ENCODE measurements around the gene COX6A2.

COX6A2 gene

GRCh38 chr16:31428279-31428597 is at the start of gene COX6A2:
Gene COX6A2 (minus strand): TSS chr16:31428360. CDS start chr16:31428325, 35 bp downstream.
- Mint-ChIP-seq H3K27me3 (peaks cover 28 to 31% of the 10 kb centered on the region in 2 donors), H3K4me3 (peak within 1 kb of the TSS in 1 of 2 donors; percentile 69), H3K36me3 (no peaks in the 10 kb centered on the region), H3K4me1 (peaks cover 0 to 8% of the 10 kb centered on the region in 2 donors), H3K27ac (no peak within 1 kb of the TSS), H3K9me3 (no peaks in the 10 kb centered on the region)
- DNase-seq, result no peak
- ATAC-seq (replicated peaks), result no peak

DNA sequence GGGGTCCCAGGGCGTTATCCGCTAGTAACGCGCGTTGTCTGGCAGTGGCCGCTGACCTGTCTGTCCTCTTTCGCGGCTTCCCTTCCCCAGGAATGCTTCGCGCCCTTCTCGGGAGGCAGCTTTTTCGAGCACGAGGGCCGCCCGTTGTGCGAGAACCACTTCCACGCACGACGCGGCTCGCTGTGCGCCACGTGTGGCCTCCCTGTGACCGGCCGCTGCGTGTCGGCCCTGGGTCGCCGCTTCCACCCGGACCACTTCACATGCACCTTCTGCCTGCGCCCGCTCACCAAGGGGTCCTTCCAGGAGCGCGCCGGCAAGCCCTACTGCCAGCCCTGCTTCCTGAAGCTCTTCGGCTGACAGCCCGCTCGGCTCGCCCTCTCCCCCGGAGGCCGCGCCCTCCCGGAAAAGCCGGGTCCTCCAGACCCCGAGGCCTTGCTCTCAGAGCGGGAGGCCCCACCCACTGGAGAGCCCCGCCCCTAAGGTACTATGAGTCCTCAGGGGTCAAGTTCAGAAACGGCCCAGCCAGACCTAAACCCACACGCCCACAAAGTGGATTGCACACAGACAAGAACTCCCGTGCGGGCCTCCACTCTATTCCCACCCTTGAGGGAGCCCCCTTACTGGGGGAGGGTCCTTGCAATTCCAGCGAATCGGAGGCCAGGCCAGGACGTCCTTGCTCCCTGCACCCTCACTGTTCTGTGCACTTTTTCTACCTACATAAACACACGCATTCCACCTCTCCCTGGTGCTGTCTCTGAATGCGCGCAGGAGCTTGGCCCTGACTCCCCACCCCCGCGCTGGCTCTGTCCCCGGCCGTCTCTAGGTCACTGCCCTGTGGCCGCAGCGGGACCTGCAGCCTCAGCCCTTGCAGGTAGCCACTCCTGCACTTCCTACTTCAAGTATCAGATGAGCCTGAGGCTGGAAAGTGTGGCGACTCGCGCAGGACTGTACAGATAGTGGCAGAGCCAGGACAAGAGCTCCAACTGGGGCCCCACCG is 49.4 kb upstream of the COX6A2 start:
- DNase-seq, result no peak
- peaks cover 0 to 5% of the 10 kb centered on the region in 2 donors for H3K9me3 Mint-ChIP-seq
- peaks cover 38 to 67% of the 10 kb centered on the region in 2 donors for H3K27me3 Mint-ChIP-seq
- H3K4me1 Mint-ChIP-seq, result peaks cover 21 to 37% of the 10 kb centered on the region in 2 donors
- H3K36me3 Mint-ChIP-seq, result no peaks in the 10 kb centered on the region
- peak overlapping the region; percentile 89 to 96 for H3K4me3 Mint-ChIP-seq
- H3K27ac Mint-ChIP-seq, result peak overlapping the region; percentile 14
- ATAC-seq (replicated peaks), result peak; percentile 38 to 49

DNA sequence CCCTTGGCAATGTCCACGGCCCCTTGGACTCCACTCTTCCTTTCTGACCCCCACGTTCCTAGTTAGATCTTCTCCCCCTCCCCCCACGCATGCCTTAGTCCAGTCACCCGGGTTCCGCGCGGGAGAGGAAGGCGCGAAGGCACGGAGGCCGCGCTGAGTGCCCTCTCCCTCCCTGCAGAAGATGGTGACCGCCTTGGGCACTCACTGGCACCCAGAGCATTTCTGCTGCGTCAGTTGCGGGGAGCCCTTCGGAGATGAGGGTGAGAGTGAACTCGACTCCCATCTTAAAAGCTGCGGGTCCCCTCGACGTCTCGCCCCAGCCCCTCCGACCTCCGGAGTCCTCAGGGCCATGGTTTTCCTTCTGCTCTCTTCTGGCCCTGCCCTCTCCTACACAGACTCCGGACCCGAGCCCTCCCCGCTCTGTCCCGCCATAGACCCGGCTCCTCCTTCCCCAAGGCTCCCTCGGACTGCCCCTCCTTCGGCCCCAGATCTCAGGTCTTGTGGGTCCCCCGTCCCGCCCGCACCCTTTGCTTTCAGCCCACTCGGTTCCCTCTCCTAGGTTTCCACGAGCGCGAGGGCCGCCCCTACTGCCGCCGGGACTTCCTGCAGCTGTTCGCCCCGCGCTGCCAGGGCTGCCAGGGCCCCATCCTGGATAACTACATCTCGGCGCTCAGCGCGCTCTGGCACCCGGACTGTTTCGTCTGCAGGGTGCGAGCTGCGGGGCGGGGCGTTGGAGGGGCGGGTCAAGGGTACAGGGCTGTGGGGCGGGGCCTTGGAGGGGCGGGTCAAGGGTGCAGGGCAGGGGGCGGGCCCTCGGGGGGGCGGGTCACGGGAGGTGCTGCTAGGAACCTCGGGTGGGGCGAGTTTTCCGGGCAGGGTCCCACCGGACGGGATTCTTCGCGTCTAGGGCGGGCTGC is 48.4 kb upstream of the COX6A2 start:
- DNase-seq (peak; percentile 47), ATAC-seq (replicated peaks) (peak; percentile 83 to 89)
- H3K36me3 Mint-ChIP-seq, result no peaks in the 10 kb centered on the region
- H3K27ac Mint-ChIP-seq, result peak overlapping the region; percentile 84
- peaks cover 22 to 44% of the 10 kb centered on the region in 2 donors for H3K4me1 Mint-ChIP-seq
- H3K9me3 Mint-ChIP-seq, result peaks cover 0 to 6% of the 10 kb centered on the region in 2 donors
- peaks cover 31 to 64% of the 10 kb centered on the region in 2 donors for H3K27me3 Mint-ChIP-seq
- peak overlapping the region; percentile 89 to 96 for H3K4me3 Mint-ChIP-seq

DNA sequence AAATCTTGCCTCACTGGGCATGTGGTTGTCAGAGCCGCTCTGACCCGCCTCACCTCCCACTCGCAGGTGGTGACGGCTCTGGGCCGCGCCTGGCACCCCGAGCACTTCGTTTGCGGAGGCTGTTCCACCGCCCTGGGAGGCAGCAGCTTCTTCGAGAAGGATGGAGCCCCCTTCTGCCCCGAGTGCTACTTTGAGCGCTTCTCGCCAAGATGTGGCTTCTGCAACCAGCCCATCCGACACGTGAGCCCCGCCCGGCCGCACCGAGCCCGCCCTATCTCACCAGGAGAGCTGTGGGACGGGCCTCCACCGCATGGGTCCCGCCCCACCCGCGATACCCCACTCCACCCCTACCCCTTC is 47.8 kb upstream of the COX6A2 start:
- peaks cover 37 to 68% of the 10 kb centered on the region in 2 donors for H3K27me3 Mint-ChIP-seq
- peaks cover 27 to 50% of the 10 kb centered on the region in 2 donors for H3K4me1 Mint-ChIP-seq
- DNase-seq (no peak), ATAC-seq (replicated peaks) (no peak)
- no peak overlapping the region for H3K27ac Mint-ChIP-seq
- H3K9me3 Mint-ChIP-seq, result peaks cover 0 to 6% of the 10 kb centered on the region in 2 donors
- H3K36me3 Mint-ChIP-seq, result no peaks in the 10 kb centered on the region
- peak overlapping the region; percentile 89 to 96 for H3K4me3 Mint-ChIP-seq

DNA sequence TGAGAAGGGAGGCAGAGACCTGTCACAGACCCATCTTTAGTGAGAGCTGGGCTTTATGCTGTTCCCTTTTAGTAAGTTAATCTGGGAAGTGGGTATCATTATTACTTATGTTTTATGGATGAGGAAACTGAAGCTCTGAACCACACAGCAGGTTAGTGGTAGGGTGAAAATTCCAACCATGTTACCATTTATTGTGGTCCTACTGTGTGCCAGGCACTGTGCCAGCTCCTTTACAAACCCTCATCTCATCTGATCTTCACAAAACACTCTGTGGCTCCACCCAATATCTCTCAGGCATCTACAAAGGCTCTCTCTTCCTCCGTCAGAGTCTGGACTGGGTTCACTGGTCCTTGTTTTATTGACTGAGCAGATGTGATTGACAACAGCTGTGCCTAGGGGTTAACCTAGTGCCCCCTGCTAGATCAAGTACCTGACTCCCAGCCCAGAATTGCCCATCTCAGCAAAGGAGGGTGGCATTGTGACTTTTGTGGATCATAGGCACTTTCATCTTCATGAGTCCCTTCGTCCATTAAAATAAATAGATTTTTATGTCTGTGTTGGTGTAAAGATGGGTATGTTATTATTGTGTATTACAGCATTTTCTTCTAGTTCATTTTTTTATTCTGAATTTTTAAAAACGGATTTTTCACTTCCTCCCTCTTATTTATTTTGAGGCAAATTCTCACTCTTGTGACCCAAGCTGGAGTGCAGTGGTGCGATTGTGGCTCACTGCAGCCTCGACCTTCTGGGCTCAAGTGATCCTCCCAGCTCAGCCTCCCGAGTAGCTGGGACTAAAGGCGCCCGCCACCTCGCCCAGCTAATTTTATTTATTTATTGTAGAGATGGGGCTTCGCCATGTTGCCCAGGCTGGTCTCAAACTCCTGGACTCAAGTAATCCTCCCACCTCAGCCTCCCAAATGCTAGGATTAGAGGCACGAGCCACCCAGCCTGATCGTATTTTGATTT is 46.9 kb upstream of the COX6A2 start:
- H3K27ac Mint-ChIP-seq, result no peak overlapping the region
- DNase-seq (no peak), ATAC-seq (replicated peaks) (no peak)
- peaks cover 32 to 63% of the 10 kb centered on the region in 2 donors for H3K27me3 Mint-ChIP-seq
- H3K36me3 Mint-ChIP-seq, result no peaks in the 10 kb centered on the region
- no peak overlapping the region for H3K4me3 Mint-ChIP-seq
- peaks cover 28 to 51% of the 10 kb centered on the region in 2 donors for H3K4me1 Mint-ChIP-seq
- peaks cover 0 to 6% of the 10 kb centered on the region in 2 donors for H3K9me3 Mint-ChIP-seq

DNA sequence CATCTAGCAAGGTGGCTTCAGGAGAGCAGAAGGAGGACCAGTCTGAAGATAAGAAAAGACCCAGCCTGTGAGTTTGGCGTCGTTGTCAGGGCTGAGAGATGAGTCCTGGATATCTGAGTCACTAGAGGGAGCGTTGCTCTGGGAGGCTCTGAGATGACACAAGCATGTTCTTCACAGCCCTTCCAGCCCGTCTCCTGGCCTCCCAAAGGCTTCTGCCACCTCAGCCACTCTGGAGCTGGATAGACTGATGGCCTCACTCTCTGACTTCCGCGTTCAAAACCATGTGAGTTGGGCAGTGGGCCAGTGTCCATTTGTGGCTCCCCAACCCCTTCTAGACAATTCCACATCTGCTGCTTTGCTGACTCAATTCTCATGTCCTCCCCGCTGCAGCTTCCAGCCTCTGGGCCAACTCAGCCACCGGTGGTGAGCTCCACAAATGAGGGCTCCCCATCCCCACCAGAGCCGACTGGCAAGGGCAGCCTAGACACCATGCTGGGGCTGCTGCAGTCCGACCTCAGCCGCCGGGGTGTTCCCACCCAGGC is 46.1 kb upstream of the COX6A2 start:
- Mint-ChIP-seq H3K9me3 (peaks cover 0 to 6% of the 10 kb centered on the region in 2 donors), H3K27ac (no peak overlapping the region), H3K4me1 (peaks cover 28 to 51% of the 10 kb centered on the region in 2 donors), H3K4me3 (no peak overlapping the region), H3K27me3 (peaks cover 27 to 55% of the 10 kb centered on the region in 2 donors), H3K36me3 (no peaks in the 10 kb centered on the region)
- DNase-seq, result no peak
- ATAC-seq (replicated peaks), result no peak

DNA sequence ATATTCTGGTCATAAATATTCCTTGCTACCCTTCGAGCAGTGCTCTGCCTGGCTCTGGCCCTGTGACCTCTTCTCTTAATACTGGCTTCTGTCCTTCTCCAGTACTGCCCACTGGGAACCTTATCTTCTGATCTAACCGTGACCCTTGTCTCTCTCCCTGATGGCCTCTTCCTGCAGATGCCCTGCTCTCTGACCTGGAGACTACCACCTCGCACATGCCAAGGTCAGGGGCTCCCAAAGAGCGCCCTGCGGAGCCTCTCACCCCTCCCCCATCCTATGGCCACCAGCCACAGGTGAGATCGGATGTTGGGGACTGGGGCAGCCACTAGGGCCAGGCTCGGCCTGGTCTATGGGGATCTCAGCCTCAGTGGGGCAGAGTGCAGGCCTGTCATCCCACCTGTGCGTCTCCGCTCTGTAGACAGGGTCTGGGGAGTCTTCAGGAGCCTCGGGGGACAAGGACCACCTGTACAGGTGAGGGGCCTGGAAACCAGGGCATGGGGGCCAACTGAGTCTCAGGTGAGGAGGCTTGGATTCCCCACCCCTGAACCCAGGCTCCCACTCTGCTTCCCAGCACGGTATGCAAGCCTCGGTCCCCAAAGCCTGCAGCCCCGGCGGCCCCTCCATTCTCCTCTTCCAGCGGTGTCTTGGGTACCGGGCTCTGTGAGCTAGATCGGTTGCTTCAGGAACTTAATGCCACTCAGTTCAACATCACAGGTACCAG is 45.3 kb upstream of the COX6A2 start:
- Mint-ChIP-seq H3K27ac (no peak overlapping the region), H3K27me3 (peaks cover 27 to 55% of the 10 kb centered on the region in 2 donors), H3K4me1 (peaks cover 28 to 51% of the 10 kb centered on the region in 2 donors), H3K4me3 (peak overlapping the region in 1 of 2 donors; percentile 21), H3K9me3 (peaks cover 0 to 6% of the 10 kb centered on the region in 2 donors), H3K36me3 (no peaks in the 10 kb centered on the region)
- no peak for DNase-seq
- ATAC-seq (replicated peaks), result no peak

DNA sequence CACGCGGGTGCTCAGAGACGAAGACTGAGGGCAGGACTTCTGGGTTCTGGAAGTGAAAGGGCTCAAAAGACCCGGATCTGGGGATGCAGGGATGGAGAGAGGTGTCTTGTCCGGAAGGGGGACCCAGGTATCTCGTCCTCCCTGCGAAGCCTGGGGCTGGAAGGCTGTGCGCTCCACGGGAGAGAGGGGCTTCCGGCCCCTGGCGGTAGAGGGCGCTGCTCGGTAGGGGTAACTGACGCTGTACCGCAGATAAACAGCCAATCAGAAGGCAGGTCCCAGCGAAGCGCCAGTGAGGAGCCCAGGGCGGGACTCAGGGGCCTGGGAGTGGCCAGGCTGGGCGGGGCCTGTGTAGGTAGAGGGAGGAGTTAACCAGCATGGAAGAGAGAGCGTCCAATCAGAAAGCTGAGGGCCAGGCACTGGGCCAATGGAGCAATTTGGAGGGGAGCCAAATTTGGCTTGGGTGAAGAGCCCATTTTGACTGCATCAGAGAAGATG is 44.6 kb upstream of the COX6A2 start:
- peak in 1 of 2 donors; percentile 41 for ATAC-seq (replicated peaks)
- Mint-ChIP-seq H3K9me3 (peaks cover 0 to 4% of the 10 kb centered on the region in 2 donors), H3K36me3 (no peaks in the 10 kb centered on the region), H3K4me3 (peak overlapping the region; percentile 78 to 81), H3K27ac (no peak overlapping the region), H3K4me1 (peaks cover 22 to 52% of the 10 kb centered on the region in 2 donors), H3K27me3 (peaks cover 22 to 50% of the 10 kb centered on the region in 2 donors)
- DNase-seq, result no peak

GRCh38 chr16:31471875-31472708 is 43.9 kb upstream of the COX6A2 start, which contains the start of gene TGFB1I1:
Gene TGFB1I1 (plus strand): TSS chr16:31472152. CDS start chr16:31472189, 37 bp downstream.
- Mint-ChIP-seq H3K27me3 (peaks cover 21 to 46% of the 10 kb centered on the region in 2 donors), H3K27ac (no peak within 1 kb of the TSS), H3K9me3 (peaks cover 0 to 4% of the 10 kb centered on the region in 2 donors), H3K4me3 (peak within 1 kb of the TSS; percentile 78 to 81), H3K4me1 (peaks cover 24 to 52% of the 10 kb centered on the region in 2 donors), H3K36me3 (peaks cover 3 to 4% of the 10 kb centered on the region in 2 donors)
- peak; percentile 47 to 48 for ATAC-seq (replicated peaks)
- DNase-seq, result no peak

DNA sequence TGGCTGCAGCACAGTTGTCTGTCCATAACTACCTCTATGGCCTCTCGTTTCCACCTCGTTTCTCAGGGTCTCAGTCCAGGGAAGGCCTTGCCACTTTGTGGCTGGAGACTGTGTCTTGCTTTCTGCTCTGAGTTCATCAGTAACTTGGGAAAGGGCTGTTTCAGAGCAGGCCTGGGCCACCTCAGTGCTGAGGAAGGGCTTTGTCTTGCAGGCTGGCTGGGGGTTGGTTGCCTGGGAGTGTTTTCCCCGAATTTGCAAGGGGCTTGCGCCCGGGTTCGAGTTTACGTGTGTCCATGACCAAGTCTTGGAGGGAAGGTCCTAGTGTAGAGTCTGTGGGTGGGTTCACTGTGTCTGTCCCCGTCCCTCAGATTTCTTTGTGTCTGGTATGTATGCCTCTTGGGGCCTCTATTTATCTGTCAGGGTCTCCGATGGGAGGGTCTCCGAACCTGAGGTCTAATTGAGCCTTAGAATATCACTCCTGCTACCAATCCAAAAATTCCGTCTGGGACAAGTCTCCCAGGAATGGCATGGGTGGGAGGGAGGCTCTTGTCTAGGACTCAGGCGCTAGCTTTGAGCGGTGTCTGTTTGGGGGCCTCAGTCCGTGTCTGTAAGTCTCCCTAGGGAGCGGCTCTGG is 43.2 kb upstream of the COX6A2 start:
- Mint-ChIP-seq H3K4me3 (peak overlapping the region; percentile 12 to 46), H3K27ac (no peak overlapping the region), H3K36me3 (peaks cover 8 to 9% of the 10 kb centered on the region in 2 donors), H3K27me3 (peaks cover 16 to 42% of the 10 kb centered on the region in 2 donors), H3K4me1 (peaks cover 25 to 51% of the 10 kb centered on the region in 2 donors), H3K9me3 (peaks cover 0 to 4% of the 10 kb centered on the region in 2 donors)
- ATAC-seq (replicated peaks) (no peak), DNase-seq (no peak)

DNA sequence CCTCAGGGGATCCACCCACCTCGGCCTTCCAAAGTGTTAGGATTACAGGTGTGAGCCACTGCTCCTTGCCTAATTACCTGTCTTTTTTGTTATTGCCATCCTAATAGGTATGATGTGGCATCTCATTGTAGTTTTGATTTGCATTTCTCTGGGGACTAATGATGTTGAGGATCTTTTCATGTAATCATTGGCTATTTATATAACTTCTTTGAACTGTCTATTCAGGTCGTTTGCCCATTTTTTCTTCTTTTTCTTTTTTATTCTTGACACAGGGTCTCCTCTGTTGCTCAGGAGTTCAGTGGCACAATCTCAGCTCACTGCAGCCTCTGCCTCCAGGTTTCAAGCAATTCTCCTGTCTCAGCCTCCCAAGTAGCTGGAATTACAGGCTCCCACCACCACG is 42.5 kb upstream of the COX6A2 start:
- no peak for DNase-seq
- peaks cover 23 to 45% of the 10 kb centered on the region in 2 donors for H3K4me1 Mint-ChIP-seq
- peaks cover 14 to 16% of the 10 kb centered on the region in 2 donors for H3K36me3 Mint-ChIP-seq
- no peak overlapping the region for H3K27ac Mint-ChIP-seq
- H3K9me3 Mint-ChIP-seq, result peaks cover 0 to 4% of the 10 kb centered on the region in 2 donors
- H3K27me3 Mint-ChIP-seq, result peaks cover 14 to 37% of the 10 kb centered on the region in 2 donors
- no peak for ATAC-seq (replicated peaks)
- H3K4me3 Mint-ChIP-seq, result no peak overlapping the region

Data from stimulated activated naive B cell treated with anti-CD40 and anti-IgM and Interleukin-4, amounts not matched to agents 10 μg/mL and 1 μg/mL and 100 μg/mL, for 72 hours (primary cell).